Activated CD8-positive, alpha-beta memory T cell treated with anti-CD3 and anti-CD28 coated beads, Interleukin-2, amount 50 U/mL, for 48 hours (primary cell): ENCODE results near the gene SPTAN1.
"Not testable (repeated sequence)": the region's sequence is repeated elsewhere in the genome, so short reads cannot be mapped to it uniquely, and the experiment has no call there.

Experiments used
- DNase-seq: peaks from one replicate; pipeline ENCODE4 v3.0.0-alpha.2; 2020

The SPTAN1 gene

GRCh38 chr9:128552153-128552743 is at the start of gene SPTAN1:
SPTAN1 (plus strand) TSS chr9:128552587; CDS start chr9:128566741, 14,154 bp downstream.
- DNase-seq, result peak; percentile 95

- not testable (repeated sequence) for DNase-seq
Observed at GRCh38 chr9:128503415-128503825, 49.0 kb upstream of the SPTAN1 start.

- DNase-seq, result no peak
Observed at GRCh38 chr9:128503870-128504269, 48.5 kb upstream of the SPTAN1 start.

- DNase-seq, result peak; percentile 99
Observed at GRCh38 chr9:128504485-128505413, 47.6 kb upstream of the SPTAN1 start, which contains the start of gene GLE1. GLE1 (plus strand) TSS chr9:128504719; CDS start chr9:128504806, 87 bp downstream.

GRCh38 chr9:128505414-128505765 is 47.0 kb upstream of the SPTAN1 start:
- no peak for DNase-seq

- DNase-seq, result not testable (repeated sequence)
Observed at GRCh38 chr9:128505906-128506305, 46.5 kb upstream of the SPTAN1 start.

- no peak for DNase-seq
Observed at GRCh38 chr9:128512820-128513219, 39.6 kb upstream of the SPTAN1 start.

- no peak for DNase-seq
Observed at GRCh38 chr9:128521956-128522355, 30.4 kb upstream of the SPTAN1 start.

GRCh38 chr9:128523199-128523925 is 29.0 kb upstream of the SPTAN1 start:
- DNase-seq, result no peak

- no peak for DNase-seq
Observed at GRCh38 chr9:128526720-128527119, 25.7 kb upstream of the SPTAN1 start.

GRCh38 chr9:128528445-128529160 is 23.8 kb upstream of the SPTAN1 start:
- no peak for DNase-seq

GRCh38 chr9:128529191-128529590 is 23.2 kb upstream of the SPTAN1 start:
- no peak for DNase-seq

GRCh38 chr9:128532581-128532980 is 19.8 kb upstream of the SPTAN1 start:
- DNase-seq, result no peak

- DNase-seq, result no peak
Observed at GRCh38 chr9:128540634-128541360, 11.6 kb upstream of the SPTAN1 start.

- no peak for DNase-seq
Observed at GRCh38 chr9:128546504-128546903, 5.9 kb upstream of the SPTAN1 start.

- no peak for DNase-seq
Observed at GRCh38 chr9:128548876-128549275, 3.5 kb upstream of the SPTAN1 start.

GRCh38 chr9:128550226-128550625 is 2.2 kb upstream of the SPTAN1 start:
- DNase-seq, result peak; percentile 60

- no peak for DNase-seq
Observed at GRCh38 chr9:128550770-128551656, 1.4 kb upstream of the SPTAN1 start.

GRCh38 chr9:128551657-128552152 is 682 bp upstream of the SPTAN1 start:
- DNase-seq, result no peak

- peak; percentile 78 for DNase-seq
Observed at GRCh38 chr9:128552744-128553440, 505 bp downstream of the SPTAN1 start.
